Measurements from ENCODE around the gene KLK6.

The KLK6 gene

GRCh38 chr19:50933640-50934039, 35.8 kb downstream of the KLK6 start:
- Histone ChIP-seq H3K27me3 (replicated peaks in 2 of 5; ENCODE audit: control insufficient read depth in 4 of 5, insufficient read depth in 5 of 5, low read length in 4 of 5) (peaks cover 0 to 38% (median 10%) of the 10 kb centered on the region in 5 experiments), H3K4me1 (ENCODE audit: control extremely low read depth in 1 of 4, control insufficient read depth in 4 of 4, insufficient read depth in 4 of 4, low read length in 3 of 4) (no peaks in the 10 kb centered on the region), H3K9me3 (ENCODE audit: control extremely low read depth in 1 of 5, control insufficient read depth in 4 of 5, insufficient read depth in 2 of 5, low read depth in 1 of 5, low read length in 4 of 5) (no peaks in the 10 kb centered on the region), H3K4me3 (ENCODE audit: control insufficient read depth in 1 of 7, extremely low read depth in 1 of 7, insufficient read depth in 4 of 7, low read depth in 2 of 7, low read length in 6 of 7) (no peak overlapping the region), H3K36me3 (ENCODE audit: control insufficient read depth in 4 of 4, insufficient read depth in 4 of 4, low read length in 3 of 4) (no peaks in the 10 kb centered on the region), H3K27ac (ENCODE audit: insufficient read depth in 1 of 2, low read depth in 1 of 2, low read length in 2 of 2, poor library complexity in 1 of 2, severe bottlenecking in 2 of 2) (no peak overlapping the region)
- CTCF ChIA-PET, result interaction anchor here (1.2 kb wide), 1 partner anchor 12 kb away, joined by 3 read pairs; no protein-coding TSS in a partner anchor
- 81% methylated on average over 4 of the region's 8 CpGs for WGBS (ENCODE audit: insufficient coverage)
- POLR2A ChIA-PET, result no interaction called here
- DNase-seq, result peak in 2 of 3 donors; percentile 23 to 31

DNA sequence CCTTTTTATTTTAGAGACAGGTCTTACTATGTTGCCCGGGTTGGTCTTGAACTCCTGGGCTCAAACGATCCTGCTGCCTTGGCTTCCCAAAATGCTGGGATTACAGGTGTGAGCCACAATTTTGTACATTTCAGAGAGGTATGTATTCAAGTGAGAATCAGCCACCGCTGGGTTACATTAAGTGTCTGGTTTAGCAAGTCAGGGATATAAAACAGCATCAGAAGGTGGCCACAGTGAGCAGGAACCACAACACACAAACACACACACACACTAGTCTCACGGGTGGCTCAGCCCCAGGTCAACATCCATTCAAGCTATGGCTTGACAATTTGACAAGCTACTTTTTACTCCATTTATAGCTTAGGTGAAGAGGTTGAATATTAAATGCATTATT, 36.7 kb downstream of the KLK6 start:
- POLR2A ChIA-PET, result no interaction called here
- Histone ChIP-seq H3K4me3 (ENCODE audit: control insufficient read depth in 1 of 7, extremely low read depth in 1 of 7, insufficient read depth in 4 of 7, low read depth in 2 of 7, low read length in 6 of 7) (no peak overlapping the region), H3K36me3 (ENCODE audit: control insufficient read depth in 4 of 4, insufficient read depth in 4 of 4, low read length in 3 of 4) (no peaks in the 10 kb centered on the region), H3K27me3 (replicated peaks in 2 of 5; ENCODE audit: control insufficient read depth in 4 of 5, insufficient read depth in 5 of 5, low read length in 4 of 5) (peaks cover 0 to 41% (median 11%) of the 10 kb centered on the region in 5 experiments), H3K4me1 (ENCODE audit: control extremely low read depth in 1 of 4, control insufficient read depth in 4 of 4, insufficient read depth in 4 of 4, low read length in 3 of 4) (no peaks in the 10 kb centered on the region), H3K9me3 (ENCODE audit: control extremely low read depth in 1 of 5, control insufficient read depth in 4 of 5, insufficient read depth in 2 of 5, low read depth in 1 of 5, low read length in 4 of 5) (no peaks in the 10 kb centered on the region), H3K27ac (ENCODE audit: insufficient read depth in 1 of 2, low read depth in 1 of 2, low read length in 2 of 2, poor library complexity in 1 of 2, severe bottlenecking in 2 of 2) (no peak overlapping the region)
- CTCF ChIA-PET, result interaction anchor here (0.7 kb wide), 1 partner anchor 95 kb away, joined by 3 read pairs; no protein-coding TSS in a partner anchor
- DNase-seq, result no peak
- 42% methylated on average over 2 of the region's 4 CpGs for WGBS (ENCODE audit: insufficient coverage)

GRCh38 chr19:50932018-50932689, 37.2 kb downstream of the KLK6 start:
- POLR2A ChIA-PET, result no interaction called here
- WGBS (ENCODE audit: insufficient coverage), result 85% methylated on average over 5 of the region's 11 CpGs
- CTCF ChIA-PET, result no interaction called here

GRCh38 chr19:50931023-50931422, 38.4 kb downstream of the KLK6 start:
- no peak for DNase-seq
- no peak overlapping the region for H3K27ac ChIP-seq (ENCODE audit: insufficient read depth in 1 of 2, low read depth in 1 of 2, low read length in 2 of 2, poor library complexity in 1 of 2, severe bottlenecking in 2 of 2)
- CTCF ChIA-PET, result interaction anchor here (0.7 kb wide), 1 partner anchor 148 kb away, joined by 3 read pairs; no protein-coding TSS in a partner anchor

More at GRCh38 chr19:50932018-50932689, 37.2 kb downstream of the KLK6 start:
- Histone ChIP-seq H3K4me1 (ENCODE audit: control extremely low read depth in 1 of 4, control insufficient read depth in 4 of 4, insufficient read depth in 4 of 4, low read length in 3 of 4) (no peaks in the 10 kb centered on the region), H3K27ac (ENCODE audit: insufficient read depth in 1 of 2, low read depth in 1 of 2, low read length in 2 of 2, poor library complexity in 1 of 2, severe bottlenecking in 2 of 2) (no peak overlapping the region), H3K4me3 (ENCODE audit: control insufficient read depth in 1 of 7, extremely low read depth in 1 of 7, insufficient read depth in 4 of 7, low read depth in 2 of 7, low read length in 6 of 7) (no peak overlapping the region), H3K27me3 (replicated peaks in 2 of 5; ENCODE audit: control insufficient read depth in 4 of 5, insufficient read depth in 5 of 5, low read length in 4 of 5) (peaks cover 0 to 43% (median 13%) of the 10 kb centered on the region in 5 experiments), H3K9me3 (ENCODE audit: control extremely low read depth in 1 of 5, control insufficient read depth in 4 of 5, insufficient read depth in 2 of 5, low read depth in 1 of 5, low read length in 4 of 5) (no peaks in the 10 kb centered on the region), H3K36me3 (ENCODE audit: control insufficient read depth in 4 of 4, insufficient read depth in 4 of 4, low read length in 3 of 4) (no peaks in the 10 kb centered on the region)
- DNase-seq, result no peak

DNA sequence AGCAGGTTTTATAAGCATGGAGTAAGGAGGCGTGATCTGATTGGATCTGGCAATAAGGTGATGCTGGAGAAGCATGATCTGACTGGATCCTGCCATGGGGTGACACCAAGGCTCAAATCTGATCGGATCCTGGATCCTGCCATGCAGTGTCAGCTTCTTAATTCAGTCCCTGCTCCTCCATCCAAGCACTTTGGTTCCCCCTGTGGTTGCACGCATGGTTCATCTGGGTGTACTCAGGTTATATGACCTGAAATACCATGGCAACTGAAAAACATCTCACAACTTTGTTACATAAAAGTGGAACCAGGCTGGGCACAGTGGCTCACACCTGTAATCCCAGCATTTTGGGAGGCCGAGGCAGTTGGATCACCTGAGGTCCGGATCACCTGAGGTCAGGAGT, 40.6 kb downstream of the KLK6 start:
- ChIA-PET CTCF (interaction anchor here (1.6 kb wide), 1 partner anchor 167 kb away, joined by 9 read pairs; no protein-coding TSS in a partner anchor), POLR2A (no interaction called here)
- Histone ChIP-seq H3K4me1 (ENCODE audit: control extremely low read depth in 1 of 4, control insufficient read depth in 4 of 4, insufficient read depth in 4 of 4, low read length in 3 of 4) (no peaks in the 10 kb centered on the region), H3K27me3 (replicated peaks in 2 of 5; ENCODE audit: control insufficient read depth in 4 of 5, insufficient read depth in 5 of 5, low read length in 4 of 5) (peaks cover 0 to 43% (median 12%) of the 10 kb centered on the region in 5 experiments), H3K4me3 (ENCODE audit: control insufficient read depth in 1 of 7, extremely low read depth in 1 of 7, insufficient read depth in 4 of 7, low read depth in 2 of 7, low read length in 6 of 7) (no peak overlapping the region), H3K36me3 (ENCODE audit: control insufficient read depth in 4 of 4, insufficient read depth in 4 of 4, low read length in 3 of 4) (no peaks in the 10 kb centered on the region), H3K27ac (ENCODE audit: insufficient read depth in 1 of 2, low read depth in 1 of 2, low read length in 2 of 2, poor library complexity in 1 of 2, severe bottlenecking in 2 of 2) (no peak overlapping the region), H3K9me3 (ENCODE audit: control extremely low read depth in 1 of 5, control insufficient read depth in 4 of 5, insufficient read depth in 2 of 5, low read depth in 1 of 5, low read length in 4 of 5) (no peaks in the 10 kb centered on the region)
- WGBS (ENCODE audit: insufficient coverage), result 91% methylated on average over 3 of the region's 5 CpGs
- DNase-seq, result no peak

More at GRCh38 chr19:50931023-50931422, 38.4 kb downstream of the KLK6 start:
- POLR2A ChIA-PET, result no interaction called here
- Histone ChIP-seq H3K27me3 (replicated peaks in 2 of 5; ENCODE audit: control insufficient read depth in 4 of 5, insufficient read depth in 5 of 5, low read length in 4 of 5) (peaks cover 0 to 40% (median 13%) of the 10 kb centered on the region in 5 experiments), H3K4me3 (ENCODE audit: control insufficient read depth in 1 of 7, extremely low read depth in 1 of 7, insufficient read depth in 4 of 7, low read depth in 2 of 7, low read length in 6 of 7) (no peak overlapping the region), H3K4me1 (ENCODE audit: control extremely low read depth in 1 of 4, control insufficient read depth in 4 of 4, insufficient read depth in 4 of 4, low read length in 3 of 4) (no peaks in the 10 kb centered on the region), H3K36me3 (ENCODE audit: control insufficient read depth in 4 of 4, insufficient read depth in 4 of 4, low read length in 3 of 4) (no peaks in the 10 kb centered on the region), H3K9me3 (ENCODE audit: control extremely low read depth in 1 of 5, control insufficient read depth in 4 of 5, insufficient read depth in 2 of 5, low read depth in 1 of 5, low read length in 4 of 5) (no peaks in the 10 kb centered on the region)

GRCh38 chr19:50926144-50926543, 43.2 kb downstream of the KLK6 start:
- ChIA-PET POLR2A (interaction anchor here (0.9 kb wide), 1 partner anchor 121 kb away, joined by 3 read pairs; no protein-coding TSS in a partner anchor), CTCF (interaction anchor here (0.6 kb wide), 1 partner anchor 171 kb away, joined by 3 read pairs; no protein-coding TSS in a partner anchor)
- DNase-seq, result no peak
- WGBS (ENCODE audit: insufficient coverage), result 93% methylated on average over 3 of the region's 11 CpGs
- H3K9me3 ChIP-seq (ENCODE audit: control extremely low read depth in 1 of 5, control insufficient read depth in 4 of 5, insufficient read depth in 2 of 5, low read depth in 1 of 5, low read length in 4 of 5), result no peaks in the 10 kb centered on the region
- H3K4me3 ChIP-seq (ENCODE audit: control insufficient read depth in 1 of 7, extremely low read depth in 1 of 7, insufficient read depth in 4 of 7, low read depth in 2 of 7, low read length in 6 of 7), result no peak overlapping the region
- peaks cover 2 to 36% (median 8%) of the 10 kb centered on the region in 5 experiments for H3K27me3 ChIP-seq (replicated peaks in 2 of 5; ENCODE audit: control insufficient read depth in 4 of 5, insufficient read depth in 5 of 5, low read length in 4 of 5)
- no peaks in the 10 kb centered on the region for H3K36me3 ChIP-seq (ENCODE audit: control insufficient read depth in 4 of 4, insufficient read depth in 4 of 4, low read length in 3 of 4)
- no peak overlapping the region for H3K27ac ChIP-seq (ENCODE audit: insufficient read depth in 1 of 2, low read depth in 1 of 2, low read length in 2 of 2, poor library complexity in 1 of 2, severe bottlenecking in 2 of 2)
- peaks cover 0 to 8% (median 6%) of the 10 kb centered on the region in 4 experiments for H3K4me1 ChIP-seq (ENCODE audit: control extremely low read depth in 1 of 4, control insufficient read depth in 4 of 4, insufficient read depth in 4 of 4, low read length in 3 of 4)

DNA sequence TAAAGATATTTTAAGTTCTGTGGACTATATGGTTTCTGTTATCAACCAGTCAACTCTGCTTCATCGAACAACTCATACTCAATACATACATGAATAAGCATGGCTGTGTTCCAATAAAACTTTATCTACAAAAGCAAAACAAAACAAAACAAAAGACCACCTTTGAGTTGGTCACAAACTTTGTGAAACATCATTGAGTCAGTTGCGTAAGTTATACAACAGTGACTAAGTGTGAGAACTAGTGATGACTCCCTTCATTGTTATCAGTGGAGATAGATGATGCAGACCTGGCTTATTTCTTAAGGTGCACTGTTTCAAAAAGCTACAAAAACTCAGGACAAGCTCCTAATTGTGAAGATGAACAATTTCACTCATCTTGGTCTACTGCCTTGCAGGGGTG, 43.7 kb downstream of the KLK6 start:
- ChIA-PET POLR2A (interaction anchor here (0.9 kb wide), 1 partner anchor 121 kb away, joined by 3 read pairs; no protein-coding TSS in a partner anchor), CTCF (interaction anchor here (0.6 to 0.8 kb wide), 2 partner anchors 89 to 171 kb away, joined by 3 read pairs; no protein-coding TSS in a partner anchor)

More for the DNA sequence above, 43.7 kb downstream of the KLK6 start:
- H3K4me3 ChIP-seq (ENCODE audit: control insufficient read depth in 1 of 7, extremely low read depth in 1 of 7, insufficient read depth in 4 of 7, low read depth in 2 of 7, low read length in 6 of 7), result no peak overlapping the region
- H3K27me3 ChIP-seq (replicated peaks in 2 of 5; ENCODE audit: control insufficient read depth in 4 of 5, insufficient read depth in 5 of 5, low read length in 4 of 5), result peaks cover 2 to 37% (median 8%) of the 10 kb centered on the region in 5 experiments
- no peak for DNase-seq
- H3K36me3 ChIP-seq (ENCODE audit: control insufficient read depth in 4 of 4, insufficient read depth in 4 of 4, low read length in 3 of 4), result no peaks in the 10 kb centered on the region
- H3K27ac ChIP-seq (ENCODE audit: insufficient read depth in 1 of 2, low read depth in 1 of 2, low read length in 2 of 2, poor library complexity in 1 of 2, severe bottlenecking in 2 of 2), result no peak overlapping the region
- H3K4me1 ChIP-seq (ENCODE audit: control extremely low read depth in 1 of 4, control insufficient read depth in 4 of 4, insufficient read depth in 4 of 4, low read length in 3 of 4), result peaks cover 0 to 8% (median 6%) of the 10 kb centered on the region in 4 experiments
- WGBS (ENCODE audit: insufficient coverage), result no CpG with 5 or more reads among the region's 2 CpGs
- H3K9me3 ChIP-seq (ENCODE audit: control extremely low read depth in 1 of 5, control insufficient read depth in 4 of 5, insufficient read depth in 2 of 5, low read depth in 1 of 5, low read length in 4 of 5), result no peaks in the 10 kb centered on the region

Data from common myeloid progenitor, CD34-positive (primary cell).